ENCODE measurements around the gene UBE2J2. TPM values are rescaled to one million over a fixed set of nuclear protein-coding genes. Genes with fewer than 3 reads are reported as not detected.

The UBE2J2 gene
- total and polyA plus RNA-seq, 2 of the 13 experiments (the other 11 are each of a cell fraction or from before 2014, with no cell fraction given), result 25.4 to 29.4 TPM

GRCh38 chr1:1309251-1310108, 35.8 kb upstream of the UBE2J2 start (continued):
- TF ChIP-seq DDIT3 (CRISPR knock-in tag; IDR thresholded peaks at IDR 0.05) (no peak), HNRNPH1 (optimal IDR thresholded peaks at IDR 0.05; ENCODE audit: low read depth, low read length) (no peak), ZNF18 (CRISPR knock-in tag; IDR thresholded peaks at IDR 0.05; ENCODE audit: insufficient replicate concordance) (no peak), ZNF3 (CRISPR knock-in tag; IDR thresholded peaks at IDR 0.05) (no peak), ZNF687 (CRISPR knock-in tag; IDR thresholded peaks at IDR 0.05) (peak; percentile 38; the same call in 1 of the 2 replicates), AGO2 (optimal IDR thresholded peaks at IDR 0.05; ENCODE audit: low read depth, low read length) (peak; percentile 79), ARID2 (CRISPR knock-in tag; IDR thresholded peaks at IDR 0.05; ENCODE audit: borderline replicate concordance) (no peak), ZBTB33 (CRISPR knock-in tag; IDR thresholded peaks at IDR 0.05) (peak; percentile 49; the same call in 1 of the 2 replicates), GABPB1 (CRISPR knock-in tag; IDR thresholded peaks at IDR 0.05) (0 out of 2 replicates have a peak, but pooled peaks have one; percentile 16), NONO (IDR thresholded peaks at IDR 0.05) (no peak), NONO (CRISPR knock-in tag; conservative IDR thresholded peaks at IDR 0.05) (peak; percentile 36; the same call in 1 of the 2 replicates), ZC3H13 (CRISPR knock-in tag; IDR thresholded peaks at IDR 0.05) (peak; percentile 46; the same call in 1 of the 2 replicates), AGO1 (IDR thresholded peaks at IDR 0.05; ENCODE audit: low read depth, low read length, poor library complexity, severe bottlenecking) (peak; percentile 40), ZNF704 (CRISPR knock-in tag; IDR thresholded peaks at IDR 0.05; ENCODE audit: borderline replicate concordance) (no peak), CEBPB (IDR thresholded peaks at IDR 0.05; ENCODE audit: borderline replicate concordance, low read depth, low read length) (no peak), GTF2F1 (IDR thresholded peaks at IDR 0.05; ENCODE audit: low read length) (no peak), ZNF550 (CRISPR knock-in tag; IDR thresholded peaks at IDR 0.05; ENCODE audit: borderline replicate concordance) (no peak), MIER3 (CRISPR knock-in tag; IDR thresholded peaks at IDR 0.05; ENCODE audit: borderline replicate concordance) (no peak), ZNF580 (CRISPR knock-in tag; IDR thresholded peaks at IDR 0.05; ENCODE audit: borderline replicate concordance, low read depth) (no peak)

Measured in HepG2 (cell line).